Measurements from ENCODE around the gene SHROOM1. TPM values are rescaled to one million over a fixed set of nuclear protein-coding genes. Genes with fewer than 3 reads are reported as not detected.

Gene SHROOM1
- total and polyA plus RNA-seq, 2 donors (not counting 1 experiment from before 2014, with no cell fraction given): 2.9 to 6.1 TPM

DNA sequence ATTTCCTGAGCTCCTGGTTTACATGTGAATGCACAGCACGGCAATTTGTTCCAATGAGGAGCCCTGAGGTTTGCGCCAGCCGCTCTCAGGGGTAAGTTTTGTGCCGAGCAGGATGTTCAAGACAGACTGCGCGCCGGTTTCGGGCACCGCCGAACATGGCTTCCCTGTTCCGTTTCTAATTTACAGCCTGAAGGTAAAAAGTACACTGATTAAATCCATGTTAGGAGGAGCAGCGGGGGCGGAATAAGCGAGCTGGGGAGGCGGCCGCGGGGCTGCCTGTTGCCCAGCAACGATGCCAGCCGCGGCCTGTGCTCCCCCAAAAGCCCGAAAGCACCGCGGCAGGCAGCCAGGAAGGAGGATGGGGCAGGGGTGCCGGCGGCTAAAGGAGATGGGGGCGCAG, 11.0 kb downstream of the SHROOM1 start:
- Histone ChIP-seq H3K27me3 (ENCODE audit: control insufficient read depth, insufficient read depth, low read length) (no peaks in the 10 kb centered on the region), H2AFZ (ENCODE audit: low read length) (no peak overlapping the region), H3K79me2 (ENCODE audit: control insufficient read depth, insufficient read depth, low read length) (no peaks in the 10 kb centered on the region), H3K36me3 (ENCODE audit: control insufficient read depth, insufficient read depth, low read length) (no peaks in the 10 kb centered on the region), H3K4me2 (ENCODE audit: extremely low read depth, insufficient read depth, low read length) (no peak overlapping the region), H4K20me1 (ENCODE audit: control insufficient read depth, extremely low read depth, insufficient read depth, low read length) (no peaks in the 10 kb centered on the region), H3K27ac (ENCODE audit: insufficient read depth, low read length) (no peak overlapping the region), H3K4me3 (replicated peaks in 1 of 4; ENCODE audit: control extremely low read depth in 1 of 4, insufficient read depth in 1 of 4, low read depth in 3 of 4, low read length in 4 of 4) (no peak overlapping the region), H3K9ac (ENCODE audit: insufficient read depth, low read length) (no peak overlapping the region), H3K9me3 (ENCODE audit: control insufficient read depth, insufficient read depth, low read depth, low read length) (no peaks in the 10 kb centered on the region), H3K4me1 (ENCODE audit: control insufficient read depth, extremely low read depth, insufficient read depth, low read length) (peaks cover 2% of the 10 kb centered on the region)
- DNase-seq (ENCODE audit: low read depth in 2 of 2): no peak
- TF ChIP-seq, protein P1, sequence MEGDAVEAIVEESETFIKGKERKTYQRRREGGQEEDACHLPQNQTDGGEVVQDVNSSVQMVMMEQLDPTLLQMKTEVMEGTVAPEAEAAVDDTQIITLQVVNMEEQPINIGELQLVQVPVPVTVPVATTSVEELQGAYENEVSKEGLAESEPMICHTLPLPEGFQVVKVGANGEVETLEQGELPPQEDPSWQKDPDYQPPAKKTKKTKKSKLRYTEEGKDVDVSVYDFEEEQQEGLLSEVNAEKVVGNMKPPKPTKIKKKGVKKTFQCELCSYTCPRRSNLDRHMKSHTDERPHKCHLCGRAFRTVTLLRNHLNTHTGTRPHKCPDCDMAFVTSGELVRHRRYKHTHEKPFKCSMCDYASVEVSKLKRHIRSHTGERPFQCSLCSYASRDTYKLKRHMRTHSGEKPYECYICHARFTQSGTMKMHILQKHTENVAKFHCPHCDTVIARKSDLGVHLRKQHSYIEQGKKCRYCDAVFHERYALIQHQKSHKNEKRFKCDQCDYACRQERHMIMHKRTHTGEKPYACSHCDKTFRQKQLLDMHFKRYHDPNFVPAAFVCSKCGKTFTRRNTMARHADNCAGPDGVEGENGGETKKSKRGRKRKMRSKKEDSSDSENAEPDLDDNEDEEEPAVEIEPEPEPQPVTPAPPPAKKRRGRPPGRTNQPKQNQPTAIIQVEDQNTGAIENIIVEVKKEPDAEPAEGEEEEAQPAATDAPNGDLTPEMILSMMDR (conservative IDR thresholded peaks at IDR 0.05 in 1 of 2, IDR thresholded peaks at IDR 0.05 in 1 of 2; ENCODE audit: low read depth in 1 of 2, low read length in 2 of 2): no peak
- no peak for TF ChIP-seq EZH2 (IDR thresholded peaks at IDR 0.05; ENCODE audit: low read length, missing control alignments)

DNA sequence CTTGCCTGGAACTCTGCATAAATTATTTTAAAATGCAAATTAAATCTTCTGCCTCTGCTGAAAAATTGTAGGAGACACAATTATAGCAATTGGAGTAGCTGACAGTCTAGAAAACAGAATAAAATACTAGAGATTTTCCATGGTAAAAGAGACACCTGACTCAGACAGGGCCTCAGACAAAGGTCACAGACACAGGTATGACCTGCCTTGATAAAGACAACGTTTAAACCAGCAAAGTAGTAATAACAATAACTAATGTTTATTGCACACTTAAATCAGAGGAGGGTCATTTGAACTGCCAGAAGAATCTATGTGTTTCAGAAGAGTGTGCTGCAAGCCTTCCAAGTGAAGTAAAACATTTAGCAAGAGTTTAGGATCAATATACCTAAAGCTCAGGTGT, 13.4 kb downstream of the SHROOM1 start:
- Histone ChIP-seq H2AFZ (ENCODE audit: low read length) (no peak overlapping the region), H4K20me1 (ENCODE audit: control insufficient read depth, extremely low read depth, insufficient read depth, low read length) (no peaks in the 10 kb centered on the region), H3K9ac (ENCODE audit: insufficient read depth, low read length) (no peak overlapping the region), H3K9me3 (ENCODE audit: control insufficient read depth, insufficient read depth, low read depth, low read length) (no peaks in the 10 kb centered on the region), H3K79me2 (ENCODE audit: control insufficient read depth, insufficient read depth, low read length) (no peaks in the 10 kb centered on the region), H3K4me1 (ENCODE audit: control insufficient read depth, extremely low read depth, insufficient read depth, low read length) (peaks cover 2% of the 10 kb centered on the region), H3K4me3 (replicated peaks in 1 of 4; ENCODE audit: control extremely low read depth in 1 of 4, insufficient read depth in 1 of 4, low read depth in 3 of 4, low read length in 4 of 4) (no peak overlapping the region), H3K36me3 (ENCODE audit: control insufficient read depth, insufficient read depth, low read length) (no peaks in the 10 kb centered on the region), H3K4me2 (ENCODE audit: extremely low read depth, insufficient read depth, low read length) (no peak overlapping the region), H3K27me3 (ENCODE audit: control insufficient read depth, insufficient read depth, low read length) (peaks cover 16% of the 10 kb centered on the region), H3K27ac (ENCODE audit: insufficient read depth, low read length) (no peak overlapping the region)
- TF ChIP-seq, protein P1 (conservative IDR thresholded peaks at IDR 0.05 in 1 of 2, IDR thresholded peaks at IDR 0.05 in 1 of 2; ENCODE audit: low read depth in 1 of 2, low read length in 2 of 2): no peak
- TF ChIP-seq EZH2 (IDR thresholded peaks at IDR 0.05; ENCODE audit: low read length, missing control alignments): no peak
- no peak for DNase-seq (ENCODE audit: low read depth in 2 of 2)

DNA sequence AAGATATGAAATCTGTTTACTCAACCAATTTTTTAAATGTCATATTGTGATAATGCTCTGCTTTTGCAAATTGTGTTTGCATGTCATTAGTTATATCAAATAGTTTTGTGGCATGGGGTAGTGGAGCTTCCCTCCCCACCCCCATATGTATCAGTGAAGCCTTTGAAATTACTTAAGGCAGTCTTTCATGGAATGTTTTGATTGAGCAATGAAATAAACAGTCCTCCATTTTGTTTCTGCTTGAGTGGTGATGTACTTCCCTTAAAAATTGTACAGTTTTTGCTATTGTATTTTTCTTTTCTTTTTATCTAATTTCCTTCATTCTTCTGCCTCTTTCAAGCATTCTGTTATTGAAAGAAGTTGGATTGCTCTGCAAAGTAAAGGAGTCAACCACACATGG, 13.9 kb downstream of the SHROOM1 start:
- DNase-seq (ENCODE audit: low read depth in 2 of 2): peak in 1 of 2 donors; percentile 47
- peaks cover 21% of the 10 kb centered on the region for H3K27me3 ChIP-seq (ENCODE audit: control insufficient read depth, insufficient read depth, low read length)
- no peak overlapping the region for H3K4me3 ChIP-seq (replicated peaks in 1 of 4; ENCODE audit: control extremely low read depth in 1 of 4, insufficient read depth in 1 of 4, low read depth in 3 of 4, low read length in 4 of 4)
- H4K20me1 ChIP-seq (ENCODE audit: control insufficient read depth, extremely low read depth, insufficient read depth, low read length): no peaks in the 10 kb centered on the region
- no peak for TF ChIP-seq EZH2 (IDR thresholded peaks at IDR 0.05; ENCODE audit: low read length, missing control alignments)
- TF ChIP-seq, protein P1 (conservative IDR thresholded peaks at IDR 0.05 in 1 of 2, IDR thresholded peaks at IDR 0.05 in 1 of 2; ENCODE audit: low read depth in 1 of 2, low read length in 2 of 2): no peak
- H3K4me2 ChIP-seq (ENCODE audit: extremely low read depth, insufficient read depth, low read length): no peak overlapping the region
- H3K36me3 ChIP-seq (ENCODE audit: control insufficient read depth, insufficient read depth, low read length): no peaks in the 10 kb centered on the region
- H3K9me3 ChIP-seq (ENCODE audit: control insufficient read depth, insufficient read depth, low read depth, low read length): no peaks in the 10 kb centered on the region
- no peak overlapping the region for H2AFZ ChIP-seq (ENCODE audit: low read length)
- no peaks in the 10 kb centered on the region for H3K79me2 ChIP-seq (ENCODE audit: control insufficient read depth, insufficient read depth, low read length)
- no peak overlapping the region for H3K27ac ChIP-seq (ENCODE audit: insufficient read depth, low read length)
- no peak overlapping the region for H3K9ac ChIP-seq (ENCODE audit: insufficient read depth, low read length)
- peaks cover under 1% of the 10 kb centered on the region for H3K4me1 ChIP-seq (ENCODE audit: control insufficient read depth, extremely low read depth, insufficient read depth, low read length)
